Endothelial cell of umbilical vein (primary cell): Measurements from ENCODE around the gene SHROOM2. TPM values are rescaled to one million over a fixed set of nuclear protein-coding genes. Genes with fewer than 3 reads are reported as not detected.

Source experiments
- BruUV-seq: library from RNA; stranded (reverse); fragments of 400-500 nt; replicated peaks from 2 replicates; lab custom pipeline; 2021; lab: Mats Ljungman, UMichigan
- CTCF ChIA-PET: fragments of 300-600, 350-600 bp; sonication (Branson Sonifier 250); formaldehyde crosslinking; loops from one replicate; lab custom pipeline; 2021; ENCODE audit warnings: antibody characterized with exemption, inconsistent platforms; lab: Charles Lee
- POLR2A ChIA-PET: fragments of 300-600, 350-600 bp; sonication (Branson Sonifier 250); formaldehyde crosslinking; loops from one replicate; lab custom pipeline; 2021; ENCODE audit warnings: antibody characterized with exemption, inconsistent platforms; lab: Charles Lee
- DNase-seq: peaks from one replicate; pipeline ENCODE4 v3.0.0-alpha.2; 2011; ENCODE audit warnings: low read depth, low spot score
- FAIRE-seq: peaks from 2 replicates; lab custom pipeline; 2011; peaks lifted over from hg19 to GRCh38; lab: Jason Lieb, UNC
- H2AFZ ChIP-seq: 2 replicates; pipeline ENCODE4 v1.6.0; 2012; ENCODE audit warnings: low read depth, low read length, control low read depth, inconsistent platforms
- H3K27ac ChIP-seq: 2 replicates; pipeline ENCODE4 v1.5.1; 2011; ENCODE audit warnings: low read depth, mild to moderate bottlenecking, control low read depth, low read length, moderate library complexity; ENCODE audit not compliant: insufficient read depth
- H3K27me3 ChIP-seq, 2 experiments: 2 replicates each; pipeline versions ENCODE4 v1.6.0 to v1.6.1; 2011; ENCODE audit warnings: low read length in 2 of 2, mixed read lengths in 1 of 2; ENCODE audit not compliant: control insufficient read depth in 2 of 2, insufficient read depth in 2 of 2
- H3K36me3 ChIP-seq, 2 experiments: 2 replicates in 1 of 2; 3 replicates in 1 of 2; pipeline ENCODE4 v1.5.1; 2011; ENCODE audit warnings: low read length in 2 of 2, mild to moderate bottlenecking in 1 of 2, moderate library complexity in 1 of 2; ENCODE audit not compliant: control insufficient read depth in 2 of 2, insufficient read depth in 2 of 2; ENCODE audit errors: extremely low read depth in 1 of 2
- H3K4me1 ChIP-seq: 3 replicates; pipeline ENCODE4 v1.5.1; 2011; ENCODE audit warnings: mild to moderate bottlenecking, low read length; ENCODE audit not compliant: control insufficient read depth, insufficient read depth; ENCODE audit errors: extremely low read depth
- H3K4me2 ChIP-seq: 2 replicates; pipeline ENCODE4 v1.6.1; 2011; ENCODE audit warnings: low read length, control low read depth, mixed read lengths; ENCODE audit not compliant: insufficient read depth
- H3K4me3 ChIP-seq, 3 experiments: fragments of 200-600 bp in 1 of 3; sonication (generic), shearing (Covaris generic) in 1 of 3; replicated peaks in 1 of 3; 2 replicates each; pipeline ENCODE4 v1.5.1; 2011 to 2016; ENCODE audit warnings: control low read depth in 3 of 3, low read length in 3 of 3, mild to moderate bottlenecking in 2 of 3, inconsistent platforms in 1 of 3, low read depth in 1 of 3, moderate library complexity in 1 of 3; ENCODE audit not compliant: insufficient read depth in 1 of 3
- H3K79me2 ChIP-seq: 2 replicates; pipeline ENCODE4 v1.6.0; 2012; ENCODE audit warnings: low read length, inconsistent platforms; ENCODE audit not compliant: control insufficient read depth, insufficient read depth
- H3K9ac ChIP-seq: replicated peaks from 2 replicates; pipeline ENCODE3; 2011; ENCODE audit warnings: low read length, control low read depth; ENCODE audit not compliant: insufficient read depth; ENCODE audit errors: extremely low read depth
- H3K9me1 ChIP-seq: replicated peaks from 3 replicates; pipeline ENCODE4 v1.6.0; 2011; ENCODE audit warnings: mild to moderate bottlenecking, low read length; ENCODE audit not compliant: control insufficient read depth, insufficient read depth; ENCODE audit errors: extremely low read depth
- H3K9me3 ChIP-seq: replicated peaks from 2 replicates; pipeline ENCODE4 v1.5.1; 2012; ENCODE audit warnings: low read length, inconsistent platforms; ENCODE audit not compliant: control insufficient read depth, insufficient read depth
- H4K20me1 ChIP-seq: replicated peaks from 2 replicates; pipeline ENCODE3; 2011; ENCODE audit warnings: mild to moderate bottlenecking, low read length; ENCODE audit not compliant: control insufficient read depth, insufficient read depth; ENCODE audit errors: extremely low read depth
- CTCF ChIP-seq, 2 donors: IDR thresholded peaks; 1 replicate in 1 of 2; 2 replicates in 1 of 2; pipeline ENCODE4 v1.5.1; 2011; ENCODE audit warnings: low read length in 2 of 2, mild to moderate bottlenecking in 2 of 2, moderate library complexity in 2 of 2, control low read depth in 1 of 2, inconsistent platforms in 1 of 2, low read depth in 1 of 2; ENCODE audit not compliant: insufficient read depth in 1 of 2; ENCODE audit errors: extremely low read depth in 1 of 2
- EZH2 ChIP-seq: IDR thresholded peaks from 2 replicates; pipeline ENCODE4 v1.6.1; 2012; ENCODE audit warnings: borderline replicate concordance, low read depth, mild to moderate bottlenecking, moderate library complexity, low read length, inconsistent platforms; ENCODE audit not compliant: severe bottlenecking
- FOS ChIP-seq: IDR thresholded peaks from 2 replicates; pipeline ENCODE4 v1.6.1; 2011; ENCODE audit warnings: mild to moderate bottlenecking, low read length, moderate library complexity, borderline replicate concordance; ENCODE audit not compliant: insufficient read depth
- GATA2 ChIP-seq: IDR thresholded peaks from 2 replicates; pipeline ENCODE4 v1.7.0; 2011; ENCODE audit warnings: low read depth, mild to moderate bottlenecking, moderate library complexity, mixed read lengths, low read length; ENCODE audit not compliant: insufficient read length, insufficient read depth
- JUN ChIP-seq: IDR thresholded peaks from 2 replicates; pipeline ENCODE4 v1.6.1; 2011; ENCODE audit warnings: borderline replicate concordance, low read depth; ENCODE audit not compliant: insufficient read length, insufficient read depth
- MAX ChIP-seq: IDR thresholded peaks from 2 replicates; pipeline ENCODE4 v1.6.1; 2011; ENCODE audit not compliant: insufficient read depth, insufficient read length
- MYC ChIP-seq: IDR thresholded peaks from one replicate; pipeline ENCODE4 v1.6.1; 2011; ENCODE audit warnings: mild to moderate bottlenecking, low read depth, low read length
- POLR2A ChIP-seq: IDR thresholded peaks from 2 replicates; pipeline ENCODE4 v1.6.1; 2012; ENCODE audit warnings: low read depth, mild to moderate bottlenecking, control low read depth, low read length
- POLR2AphosphoS5 ChIP-seq: IDR thresholded peaks from 2 replicates; pipeline ENCODE4 v1.6.1; 2012; ENCODE audit warnings: low read depth, mild to moderate bottlenecking, control low read depth, low read length, moderate library complexity; ENCODE audit not compliant: insufficient read depth
- dilution Hi-C: fragments of 300-500 bp; cut with MboI; formaldehyde crosslinking; loops from one replicate; pipeline ENCODE4 v1.15.0; 2019; ENCODE audit warnings: low sequenced_read_pairs; ENCODE audit not compliant: extremely low pct_ligation_motif_present
- intact Hi-C: fragments of 100-400 bp; cut with micrococcal nuclease; formaldehyde crosslinking; loops from one replicate; pipeline ENCODE4 v1.10.0; 2022
- polyA plus RNA-seq, 4 experiments: library from polyadenylated mRNA; depleted of rRNA in 3 of 4; stranded (reverse) in 3 of 4; unstranded in 1 of 4; fragments of >200 nt; gene quantifications; 2 replicates each; pipeline versions ENCODE4 v1.2.1 to v1.2.3, GENCODE V29; 2011 to 2012; ENCODE audit warnings: missing spikeins in 1 of 4
- total RNA-seq: library from RNA; stranded (reverse); gene quantifications from 2 replicates; pipeline ENCODE4 v1.2.3, GENCODE V29; 2021

Gene SHROOM2
- total and polyA plus RNA-seq, 2 donors (not counting 3 experiments of a cell fraction or from before 2014, with no cell fraction given), result 3.7 to 11.8 TPM

- CTCF ChIA-PET, result no interaction called here
These were observed 90.0 kb downstream of the SHROOM2 start for GRCh38 chrX:9876201-9876600.

More at GRCh38 chrX:9876201-9876600, 90.0 kb downstream of the SHROOM2 start:
- Histone ChIP-seq H3K9ac (no peak overlapping the region), H3K27ac (no peak overlapping the region), H3K9me1 (no peaks in the 10 kb centered on the region), H3K4me2 (no peak overlapping the region), H3K4me3 (no peak overlapping the region), H3K4me1 (peaks cover 6% of the 10 kb centered on the region), H3K9me3 (no peaks in the 10 kb centered on the region), H4K20me1 (no peaks in the 10 kb centered on the region), H2AFZ (no peak overlapping the region), H3K79me2 (no peaks in the 10 kb centered on the region), H3K36me3 (no peaks in the 10 kb centered on the region), H3K27me3 (no peaks in the 10 kb centered on the region)
- FAIRE-seq, result peak; percentile 70
- intact Hi-C loops (no loop called here), dilution Hi-C loops (no loop called here)
- BruUV-seq, result no TSS peak
- no peak for TF ChIP-seq MAX
- no peak for TF ChIP-seq CTCF (IDR thresholded peaks at IDR 0.05; ENCODE audit: extremely low read depth in 1 of 2, insufficient read depth in 1 of 2, low read depth in 1 of 2, low read length in 2 of 2)
- TF ChIP-seq JUN, result no peak
- TF ChIP-seq MYC, result no peak
- TF ChIP-seq POLR2AphosphoS5, result no peak
- no peak for TF ChIP-seq EZH2
- no peak for TF ChIP-seq POLR2A
- TF ChIP-seq GATA2, result no peak
- TF ChIP-seq FOS, result no peak
- POLR2A ChIA-PET, result no interaction called here
- DNase-seq, result no peak
